ENCODE measurements around the gene CHD2.

The CHD2 gene

GRCh38 chr15:92930054-92930621, 30.0 kb downstream of the CHD2 start:
- no peak for DNase-seq (ENCODE audit: low read depth in 1 of 2, low spot score in 1 of 2)

- DNase-seq (ENCODE audit: low read depth in 1 of 2, low spot score in 1 of 2), result no peak
Observed at GRCh38 chr15:92930776-92931175, 30.7 kb downstream of the CHD2 start.

- DNase-seq (ENCODE audit: low read depth in 1 of 2, low spot score in 1 of 2), result no peak
Observed at GRCh38 chr15:92932946-92933649, 33.0 kb downstream of the CHD2 start.

GRCh38 chr15:92933831-92934230, 33.7 kb downstream of the CHD2 start:
- DNase-seq (ENCODE audit: low read depth in 1 of 2, low spot score in 1 of 2), result no peak

GRCh38 chr15:92934716-92935115, 34.6 kb downstream of the CHD2 start:
- no peak for DNase-seq (ENCODE audit: low read depth in 1 of 2, low spot score in 1 of 2)

GRCh38 chr15:92936138-92936537, 36.0 kb downstream of the CHD2 start:
- DNase-seq (ENCODE audit: low read depth in 1 of 2, low spot score in 1 of 2), result no peak

GRCh38 chr15:92936693-92937092, 36.6 kb downstream of the CHD2 start:
- no peak for DNase-seq (ENCODE audit: low read depth in 1 of 2, low spot score in 1 of 2)

- no peak for DNase-seq (ENCODE audit: low read depth in 1 of 2, low spot score in 1 of 2)
Observed at GRCh38 chr15:92937901-92938300, 37.8 kb downstream of the CHD2 start.

GRCh38 chr15:92938387-92938786, 38.3 kb downstream of the CHD2 start:
- DNase-seq (ENCODE audit: low read depth in 1 of 2, low spot score in 1 of 2), result no peak

- DNase-seq (ENCODE audit: low read depth in 1 of 2, low spot score in 1 of 2), result no peak
Observed at GRCh38 chr15:92941668-92942067, 41.5 kb downstream of the CHD2 start.

GRCh38 chr15:92942706-92943105, 42.6 kb downstream of the CHD2 start:
- no peak for DNase-seq (ENCODE audit: low read depth in 1 of 2, low spot score in 1 of 2)

- no peak for DNase-seq (ENCODE audit: low read depth in 1 of 2, low spot score in 1 of 2)
Observed at GRCh38 chr15:92943581-92943980, 43.5 kb downstream of the CHD2 start.

GRCh38 chr15:92944946-92945521, 44.9 kb downstream of the CHD2 start:
- DNase-seq (ENCODE audit: low read depth in 1 of 2, low spot score in 1 of 2), result no peak

GRCh38 chr15:92947071-92947730, 47.1 kb downstream of the CHD2 start:
- DNase-seq (ENCODE audit: low read depth in 1 of 2, low spot score in 1 of 2), result no peak

GRCh38 chr15:92949604-92950249, 49.6 kb downstream of the CHD2 start:
- DNase-seq (ENCODE audit: low read depth in 1 of 2, low spot score in 1 of 2), result no peak

- DNase-seq (ENCODE audit: low read depth in 1 of 2, low spot score in 1 of 2), result no peak
Observed at GRCh38 chr15:92951800-92952457, 51.8 kb downstream of the CHD2 start.

- no peak for DNase-seq (ENCODE audit: low read depth in 1 of 2, low spot score in 1 of 2)
Observed at GRCh38 chr15:92952458-92952850, 52.3 kb downstream of the CHD2 start.

- DNase-seq (ENCODE audit: low read depth in 1 of 2, low spot score in 1 of 2), result no peak
Observed at GRCh38 chr15:92953566-92953965, 53.4 kb downstream of the CHD2 start.

GRCh38 chr15:92954002-92954401, 53.9 kb downstream of the CHD2 start:
- no peak for DNase-seq (ENCODE audit: low read depth in 1 of 2, low spot score in 1 of 2)

- no peak for DNase-seq (ENCODE audit: low read depth in 1 of 2, low spot score in 1 of 2)
Observed at GRCh38 chr15:92954578-92954977, 54.5 kb downstream of the CHD2 start.

- no peak for DNase-seq (ENCODE audit: low read depth in 1 of 2, low spot score in 1 of 2)
Observed at GRCh38 chr15:92955706-92956105, 55.6 kb downstream of the CHD2 start.
